CD4-positive, CD25-positive, alpha-beta regulatory T cell (primary cell): Measurements from ENCODE around the gene SMCO4. TPM values are rescaled to one million over a fixed set of nuclear protein-coding genes. Genes with fewer than 3 reads are reported as not detected.

Experiments used
- ATAC-seq, 2 donors: fragments of 150-1000 bp; cut with Tn5 transposase; one replicate each; pipeline ENCODE4 v1.10.0; 2021; ENCODE audit warnings: low read depth in 2 of 2, moderate number of reproducible peaks in 2 of 2, moderate library complexity in 1 of 2
- DNase-seq, 3 donors: peaks; one replicate each; pipeline versions ENCODE4 v3.0.0 to v3.0.0-alpha.2; 2012 to 2022; ENCODE audit warnings: mixed read lengths in 1 of 3
- H3K27ac ChIP-seq: one replicate; pipeline ENCODE4 v1.7.0; 2013; ENCODE audit warnings: mild to moderate bottlenecking, low read length; ENCODE audit not compliant: insufficient read depth, poor library complexity, severe bottlenecking
- H3K27me3 ChIP-seq: one replicate; pipeline ENCODE4 v1.7.0; 2013; ENCODE audit warnings: low read length; ENCODE audit not compliant: control insufficient read depth, insufficient read depth
- H3K36me3 ChIP-seq: one replicate; pipeline ENCODE4 v1.7.0; 2013; ENCODE audit warnings: mild to moderate bottlenecking, low read length, moderate library complexity; ENCODE audit not compliant: control insufficient read depth, insufficient read depth
- H3K4me1 ChIP-seq: 2 replicates; pipeline ENCODE4 v1.7.0; 2013; ENCODE audit warnings: mild to moderate bottlenecking, low read length; ENCODE audit not compliant: insufficient read depth, control insufficient read depth, poor library complexity, severe bottlenecking
- H3K4me3 ChIP-seq: one replicate; pipeline ENCODE4 v1.7.0; 2013; ENCODE audit warnings: low read depth, mild to moderate bottlenecking, low read length, moderate library complexity
- H3K9me3 ChIP-seq, 2 experiments: 1 replicate in 1 of 2; 2 replicates in 1 of 2; pipeline ENCODE4 v1.7.0; 2013; ENCODE audit warnings: low read length in 2 of 2, mild to moderate bottlenecking in 1 of 2, moderate library complexity in 1 of 2; ENCODE audit not compliant: control insufficient read depth in 2 of 2
- H3K27ac Mint-ChIP-seq, 3 donors: one replicate each; pipeline ENCODE4 v1.8.0; 2020 to 2022; ENCODE audit warnings: mild to moderate bottlenecking in 3 of 3, mixed read lengths in 3 of 3, moderate library complexity in 2 of 3
- H3K27me3 Mint-ChIP-seq: one replicate; pipeline ENCODE4 v1.8.0; 2022; ENCODE audit warnings: mild to moderate bottlenecking, mixed read lengths
- H3K36me3 Mint-ChIP-seq: one replicate; pipeline ENCODE4 v1.8.0; 2020; ENCODE audit warnings: mixed read lengths
- H3K4me1 Mint-ChIP-seq, 4 donors: one replicate each; pipeline ENCODE4 v1.8.0; 2020 to 2022; ENCODE audit warnings: mixed read lengths in 4 of 4, mild to moderate bottlenecking in 1 of 4
- H3K4me3 Mint-ChIP-seq, 4 donors: one replicate each; pipeline ENCODE4 v1.8.0; 2020 to 2022; ENCODE audit warnings: mild to moderate bottlenecking in 4 of 4, mixed read lengths in 4 of 4, moderate library complexity in 3 of 4
- H3K9me3 Mint-ChIP-seq, 7 donors: one replicate each; pipeline ENCODE4 v1.8.0; 2020 to 2022; ENCODE audit warnings: mixed read lengths in 7 of 7, mild to moderate bottlenecking in 3 of 7, moderate library complexity in 2 of 7
- polyA plus RNA-seq, 4 donors: library from polyadenylated mRNA; unstranded; fragments of 300-500 nt; fragmentation: Illumina TruSeq; gene quantifications; one replicate each; pipeline ENCODE4 v1.2.3, GENCODE V29; 2021
- total RNA-seq: library from RNA; stranded (reverse); gene quantifications from one replicate; pipeline ENCODE4 v1.2.3, GENCODE V29; 2022

Gene SMCO4
- total and polyA plus RNA-seq, 5 donors from 2014 or later, result 4.8 to 12.8 (median 5.0) TPM

DNA sequence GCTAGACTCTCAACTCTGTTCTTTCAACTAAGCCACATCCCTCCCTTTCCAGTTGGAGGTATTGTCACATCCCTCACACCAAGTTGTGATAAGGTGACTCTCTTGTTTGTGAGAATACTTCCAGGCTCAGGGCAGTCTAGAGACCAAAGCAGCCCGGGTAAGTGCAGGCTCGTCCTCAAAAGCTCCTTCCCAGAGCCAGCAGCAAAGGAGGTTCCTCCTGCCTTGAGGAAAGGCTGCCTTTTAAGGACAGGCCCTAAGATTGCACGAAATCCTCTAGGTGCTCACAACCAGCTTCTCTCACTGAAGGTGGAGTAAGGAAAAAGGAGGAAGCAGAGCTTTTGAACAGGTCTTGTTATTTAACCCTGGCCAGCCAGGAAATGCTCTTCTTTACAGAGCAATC is 53.4 kb downstream of the SMCO4 start:
- H3K27ac Mint-ChIP-seq, result no peak overlapping the region
- H3K27ac ChIP-seq, result no peak overlapping the region

DNA sequence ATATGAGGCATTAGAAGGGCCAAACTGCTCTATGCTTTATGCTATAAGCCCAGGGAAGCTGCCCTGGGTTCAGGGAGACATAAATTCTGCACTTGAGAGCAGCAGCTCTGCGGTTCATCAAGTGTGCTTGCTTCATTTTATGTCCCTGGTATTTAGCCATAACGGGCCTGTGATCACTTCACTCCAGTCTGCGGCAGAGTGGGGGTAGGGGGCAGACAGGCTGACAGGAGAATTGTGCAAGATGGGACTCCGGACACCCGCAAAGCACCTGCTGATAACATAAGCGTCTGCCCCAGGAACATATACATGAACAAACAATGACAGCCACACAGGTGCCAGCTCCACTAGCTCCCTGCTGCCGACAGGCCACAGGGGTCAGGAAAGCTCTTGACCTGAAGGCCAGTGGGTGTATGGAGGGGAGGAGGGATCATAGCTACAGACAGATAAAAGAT is 56.1 kb downstream of the SMCO4 start:
- Mint-ChIP-seq H3K27ac (no peak overlapping the region), H3K4me1 (no peaks in the 10 kb centered on the region), H3K9me3 (peaks cover 0 to under 1% (median 0%) of the 10 kb centered on the region in 7 donors), H3K4me3 (no peak overlapping the region), H3K27me3 (no peaks in the 10 kb centered on the region), H3K36me3 (no peaks in the 10 kb centered on the region)
- DNase-seq, result no peak
- no peaks in the 10 kb centered on the region for H3K27me3 ChIP-seq
- no peak overlapping the region for H3K4me3 ChIP-seq
- H3K9me3 ChIP-seq, result no peaks in the 10 kb centered on the region
- ATAC-seq, result no peak
- no peaks in the 10 kb centered on the region for H3K4me1 ChIP-seq
- H3K36me3 ChIP-seq, result no peaks in the 10 kb centered on the region
- no peak overlapping the region for H3K27ac ChIP-seq

More for the DNA sequence above, 53.4 kb downstream of the SMCO4 start:
- H3K4me1 Mint-ChIP-seq, result no peaks in the 10 kb centered on the region
- H3K4me3 Mint-ChIP-seq, result no peak overlapping the region
- no peaks in the 10 kb centered on the region for H3K9me3 ChIP-seq
- no peaks in the 10 kb centered on the region for H3K9me3 Mint-ChIP-seq
- no peak for DNase-seq
- H3K36me3 Mint-ChIP-seq, result no peaks in the 10 kb centered on the region
- no peaks in the 10 kb centered on the region for H3K36me3 ChIP-seq
- H3K27me3 Mint-ChIP-seq, result no peaks in the 10 kb centered on the region
- no peak overlapping the region for H3K4me3 ChIP-seq
- H3K4me1 ChIP-seq, result no peaks in the 10 kb centered on the region
- no peaks in the 10 kb centered on the region for H3K27me3 ChIP-seq
- no peak for ATAC-seq

GRCh38 chr11:93485983-93486382 is 57.2 kb downstream of the SMCO4 start:
- H3K36me3 Mint-ChIP-seq, result no peaks in the 10 kb centered on the region
- no peak for ATAC-seq
- H3K4me3 ChIP-seq, result no peak overlapping the region
- H3K27ac ChIP-seq, result no peak overlapping the region
- no peak overlapping the region for H3K27ac Mint-ChIP-seq
- H3K36me3 ChIP-seq, result no peaks in the 10 kb centered on the region
- H3K27me3 ChIP-seq, result no peaks in the 10 kb centered on the region
- no peaks in the 10 kb centered on the region for H3K4me1 Mint-ChIP-seq
- no peaks in the 10 kb centered on the region for H3K9me3 ChIP-seq
- H3K4me3 Mint-ChIP-seq, result no peak overlapping the region
- H3K27me3 Mint-ChIP-seq, result no peaks in the 10 kb centered on the region
- H3K9me3 Mint-ChIP-seq, result peaks cover 0 to 1% (median 0%) of the 10 kb centered on the region in 7 donors
- no peaks in the 10 kb centered on the region for H3K4me1 ChIP-seq
- no peak for DNase-seq

GRCh38 chr11:93484716-93485115 is 58.5 kb downstream of the SMCO4 start:
- H3K36me3 Mint-ChIP-seq, result no peaks in the 10 kb centered on the region
- Histone ChIP-seq H3K36me3 (no peaks in the 10 kb centered on the region), H3K4me3 (no peak overlapping the region), H3K9me3 (no peaks in the 10 kb centered on the region), H3K27ac (no peak overlapping the region), H3K4me1 (no peaks in the 10 kb centered on the region), H3K27me3 (no peaks in the 10 kb centered on the region)
- ATAC-seq (no peak), DNase-seq (no peak)
- H3K4me3 Mint-ChIP-seq, result no peak overlapping the region
- H3K9me3 Mint-ChIP-seq, result peaks cover 0 to 1% (median 0%) of the 10 kb centered on the region in 7 donors
- H3K27me3 Mint-ChIP-seq, result no peaks in the 10 kb centered on the region
- H3K27ac Mint-ChIP-seq, result no peak overlapping the region
- H3K4me1 Mint-ChIP-seq, result no peaks in the 10 kb centered on the region

DNA sequence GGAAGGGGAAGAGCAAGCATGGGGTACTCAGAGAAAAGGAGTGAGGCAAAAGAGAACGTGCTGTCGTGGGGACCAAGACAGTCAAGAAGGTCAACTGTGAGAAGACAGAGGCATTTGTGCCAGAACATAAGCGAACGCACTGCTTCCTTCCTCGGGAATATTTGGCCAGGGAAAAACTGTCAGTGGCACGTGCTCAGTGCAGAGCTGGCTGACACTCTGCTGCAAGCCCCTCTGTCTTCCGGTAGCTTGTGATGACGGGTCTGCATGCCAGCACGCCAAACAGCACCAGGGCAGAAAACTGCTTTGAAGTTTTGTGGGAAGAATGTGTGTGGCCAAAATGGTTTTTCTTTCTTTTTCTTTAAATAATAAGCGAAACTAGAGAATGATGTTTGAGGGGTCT is 60.6 kb downstream of the SMCO4 start:
- H3K9me3 ChIP-seq, result no peaks in the 10 kb centered on the region
- H3K27ac ChIP-seq, result no peak overlapping the region
- H3K4me3 ChIP-seq, result no peak overlapping the region
- DNase-seq (no peak), ATAC-seq (no peak)
- no peaks in the 10 kb centered on the region for H3K4me1 ChIP-seq
- Mint-ChIP-seq H3K27ac (peak overlapping the region in 1 of 3 donors; percentile 95), H3K27me3 (no peaks in the 10 kb centered on the region), H3K36me3 (no peaks in the 10 kb centered on the region), H3K4me3 (no peak overlapping the region), H3K4me1 (no peaks in the 10 kb centered on the region), H3K9me3 (peaks cover 0 to 2% (median 0%) of the 10 kb centered on the region in 7 donors)
- H3K36me3 ChIP-seq, result no peaks in the 10 kb centered on the region
- H3K27me3 ChIP-seq, result no peaks in the 10 kb centered on the region

DNA sequence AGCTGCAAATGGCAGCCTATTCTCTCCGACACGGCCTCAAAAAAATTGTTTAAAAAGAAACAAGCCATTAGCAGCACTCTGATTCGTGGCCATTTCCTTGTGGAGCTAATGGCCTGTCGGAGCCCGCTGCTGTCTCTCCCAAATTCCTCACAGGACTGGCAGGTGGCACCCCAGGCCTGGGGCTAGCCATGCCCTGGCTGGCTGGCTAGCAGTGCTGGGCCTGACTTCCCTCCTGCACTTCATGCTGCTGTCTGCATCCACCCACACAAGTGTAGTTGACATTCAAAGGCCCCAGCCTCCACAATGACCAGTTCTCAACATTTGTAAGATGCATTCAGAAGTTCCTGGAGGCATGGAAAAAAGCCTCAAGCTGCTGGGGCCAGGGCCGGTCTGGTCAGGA is 61.5 kb downstream of the SMCO4 start:
- ATAC-seq (no peak), DNase-seq (no peak)
- no peaks in the 10 kb centered on the region for H3K4me1 ChIP-seq
- Mint-ChIP-seq H3K27me3 (no peaks in the 10 kb centered on the region), H3K27ac (no peak overlapping the region), H3K36me3 (no peaks in the 10 kb centered on the region), H3K9me3 (peaks cover 0 to 2% (median 0%) of the 10 kb centered on the region in 7 donors), H3K4me1 (no peaks in the 10 kb centered on the region), H3K4me3 (peak overlapping the region in 1 of 4 donors; percentile 74)
- no peak overlapping the region for H3K4me3 ChIP-seq
- H3K36me3 ChIP-seq, result no peaks in the 10 kb centered on the region
- no peaks in the 10 kb centered on the region for H3K9me3 ChIP-seq
- no peaks in the 10 kb centered on the region for H3K27me3 ChIP-seq
- H3K27ac ChIP-seq, result no peak overlapping the region

- no peak overlapping the region for H3K4me3 Mint-ChIP-seq
- DNase-seq (no peak), ATAC-seq (no peak)
- Histone ChIP-seq H3K36me3 (no peaks in the 10 kb centered on the region), H3K27ac (no peak overlapping the region), H3K9me3 (no peaks in the 10 kb centered on the region), H3K4me3 (no peak overlapping the region), H3K27me3 (no peaks in the 10 kb centered on the region), H3K4me1 (no peaks in the 10 kb centered on the region)
- H3K4me1 Mint-ChIP-seq, result no peaks in the 10 kb centered on the region
- no peaks in the 10 kb centered on the region for H3K36me3 Mint-ChIP-seq
- H3K27ac Mint-ChIP-seq, result no peak overlapping the region
- H3K27me3 Mint-ChIP-seq, result no peaks in the 10 kb centered on the region
- peaks cover 0 to 2% (median 0%) of the 10 kb centered on the region in 7 donors for H3K9me3 Mint-ChIP-seq
These were observed 61.9 kb downstream of the SMCO4 start for GRCh38 chr11:93481279-93481678.

- H3K36me3 Mint-ChIP-seq, result no peaks in the 10 kb centered on the region
- H3K4me3 Mint-ChIP-seq, result no peak overlapping the region
- Histone ChIP-seq H3K4me1 (no peaks in the 10 kb centered on the region), H3K27me3 (no peaks in the 10 kb centered on the region), H3K9me3 (no peaks in the 10 kb centered on the region), H3K27ac (no peak overlapping the region), H3K4me3 (no peak overlapping the region), H3K36me3 (no peaks in the 10 kb centered on the region)
- no peak for DNase-seq
- H3K9me3 Mint-ChIP-seq, result peaks cover 0 to 2% (median 0%) of the 10 kb centered on the region in 7 donors
- H3K27me3 Mint-ChIP-seq, result no peaks in the 10 kb centered on the region
- H3K4me1 Mint-ChIP-seq, result no peaks in the 10 kb centered on the region
- no peak for ATAC-seq
- H3K27ac Mint-ChIP-seq, result no peak overlapping the region
These were observed 62.4 kb downstream of the SMCO4 start for GRCh38 chr11:93480756-93481155.
